ENCODE results near the gene HACD4.

HACD4 gene

GRCh38 chr9:21060919-21061561, 29.6 kb upstream of the HACD4 start:
- DNase-seq (ENCODE audit: low read depth), result no peak
- no peak for TF ChIP-seq CTCF (IDR thresholded peaks at IDR 0.05; ENCODE audit: insufficient read depth, low read depth, low read length, missing control alignments)
- no peak overlapping the region for H3K4me3 ChIP-seq (ENCODE audit: low read length)

GRCh38 chr9:21056931-21057330, 25.5 kb upstream of the HACD4 start:
- DNase-seq (ENCODE audit: low read depth), result peak; percentile 61
- TF ChIP-seq CTCF (IDR thresholded peaks at IDR 0.05; ENCODE audit: insufficient read depth, low read depth, low read length, missing control alignments), result no peak
- no peak overlapping the region for H3K4me3 ChIP-seq (ENCODE audit: low read length)

- peak; percentile 4 for DNase-seq (ENCODE audit: low read depth)
These were observed 22.4 kb upstream of the HACD4 start for GRCh38 chr9:21053851-21054250.

GRCh38 chr9:21047281-21047691, 15.8 kb upstream of the HACD4 start:
- no peak for TF ChIP-seq CTCF (IDR thresholded peaks at IDR 0.05; ENCODE audit: insufficient read depth, low read depth, low read length, missing control alignments)
- no peak for DNase-seq (ENCODE audit: low read depth)
- H3K4me3 ChIP-seq (ENCODE audit: low read length), result no peak overlapping the region

More at GRCh38 chr9:21053851-21054250, 22.4 kb upstream of the HACD4 start:
- no peak for TF ChIP-seq CTCF (IDR thresholded peaks at IDR 0.05; ENCODE audit: insufficient read depth, low read depth, low read length, missing control alignments)
- no peak overlapping the region for H3K4me3 ChIP-seq (ENCODE audit: low read length)

- no peak for TF ChIP-seq CTCF (IDR thresholded peaks at IDR 0.05; ENCODE audit: insufficient read depth, low read depth, low read length, missing control alignments)
- DNase-seq (ENCODE audit: low read depth), result peak; percentile 62
- no peak overlapping the region for H3K4me3 ChIP-seq (ENCODE audit: low read length)
These were observed 12.4 kb upstream of the HACD4 start for GRCh38 chr9:21043841-21044240.

- H3K4me3 ChIP-seq (ENCODE audit: low read length), result no peak overlapping the region
- DNase-seq (ENCODE audit: low read depth), result no peak
- no peak for TF ChIP-seq CTCF (IDR thresholded peaks at IDR 0.05; ENCODE audit: insufficient read depth, low read depth, low read length, missing control alignments)
These were observed 11.0 kb upstream of the HACD4 start for GRCh38 chr9:21042466-21042865.

GRCh38 chr9:21039302-21039701, 7.9 kb upstream of the HACD4 start:
- no peak for TF ChIP-seq CTCF (IDR thresholded peaks at IDR 0.05; ENCODE audit: insufficient read depth, low read depth, low read length, missing control alignments)
- DNase-seq (ENCODE audit: low read depth), result no peak
- no peak overlapping the region for H3K4me3 ChIP-seq (ENCODE audit: low read length)
